HEK293T (cell line): Measurements from ENCODE around the gene SLFN14.

Experiments used
- CTCF ChIA-PET: fragments of 350-600 bp; formaldehyde crosslinking; extraction: SDS; loops from one replicate; lab custom pipeline; 2021; ENCODE audit warnings: antibody characterized with exemption, inconsistent platforms; lab: Yijun Ruan, JAX
- POLR2A ChIA-PET: fragments of 350-600 bp; formaldehyde crosslinking; extraction: SDS; loops from one replicate; lab custom pipeline; 2020; ENCODE audit warnings: antibody characterized with exemption, inconsistent platforms; lab: Yijun Ruan, JAX
- DNase-seq: peaks from one replicate; pipeline ENCODE4 v3.0.0; 2012; ENCODE audit warnings: mixed read lengths; ENCODE audit errors: extremely low spot score
- ARNT ChIP-seq: fragments of 450-650 bp; IDR thresholded peaks from 2 replicates; pipeline ENCODE4 v1.6.1; 2017; ENCODE audit warnings: mild to moderate bottlenecking
- BHLHE40 ChIP-seq: fragments of 450-650 bp; IDR thresholded peaks from 2 replicates; pipeline ENCODE4 v1.6.1; 2016; ENCODE audit warnings: mild to moderate bottlenecking, moderate library complexity, borderline replicate concordance
- CTBP1 ChIP-seq: fragments of 450-650 bp; IDR thresholded peaks from 2 replicates; pipeline ENCODE4 v1.6.1; 2016; ENCODE audit warnings: borderline replicate concordance
- ELF4 ChIP-seq: fragments of 450-650 bp; IDR thresholded peaks from 2 replicates; pipeline ENCODE4 v1.6.1; 2017; ENCODE audit warnings: antibody characterized with exemption
- FOXA1 ChIP-seq: fragments of 450-650 bp; IDR thresholded peaks from 2 replicates; pipeline ENCODE4 v1.6.1; 2016; ENCODE audit warnings: mild to moderate bottlenecking
- FOXK2 ChIP-seq: fragments of 450-650 bp; IDR thresholded peaks from 2 replicates; pipeline ENCODE4 v1.6.1; 2016; ENCODE audit warnings: mild to moderate bottlenecking
- FOXM1 ChIP-seq: fragments of 450-650 bp; IDR thresholded peaks from 2 replicates; pipeline ENCODE4 v1.6.1; 2017; ENCODE audit warnings: mild to moderate bottlenecking, borderline replicate concordance
- HDGF ChIP-seq: fragments of 450-650 bp; IDR thresholded peaks from 2 replicates; pipeline ENCODE4 v1.6.1; 2017; ENCODE audit warnings: antibody characterized with exemption, borderline replicate concordance
- L3MBTL2 ChIP-seq: fragments of 450-650 bp; conservative IDR thresholded peaks from 2 replicates; pipeline ENCODE4 v1.6.1; 2016; ENCODE audit warnings: mild to moderate bottlenecking
- LEF1 ChIP-seq: fragments of 450-650 bp; IDR thresholded peaks from 2 replicates; pipeline ENCODE4 v1.6.1; 2017; ENCODE audit warnings: mild to moderate bottlenecking, borderline replicate concordance
- NFRKB ChIP-seq: fragments of 450-650 bp; IDR thresholded peaks from 2 replicates; pipeline ENCODE4 v1.6.1; 2016; ENCODE audit warnings: mild to moderate bottlenecking, moderate library complexity
- SP1 ChIP-seq: fragments of 450-650 bp; IDR thresholded peaks from 2 replicates; pipeline ENCODE4 v1.6.1; 2017
- SUZ12 ChIP-seq: fragments of 450-650 bp; IDR thresholded peaks from 2 replicates; pipeline ENCODE4 v1.6.1; 2016; ENCODE audit warnings: mild to moderate bottlenecking
- TARDBP ChIP-seq: fragments of 450-650 bp; IDR thresholded peaks from 2 replicates; pipeline ENCODE4 v1.6.1; 2016
- ZNF384 ChIP-seq: fragments of 450-650 bp; IDR thresholded peaks from 2 replicates; pipeline ENCODE4 v1.6.1; 2016
- TF ChIP-seq, protein P1 (sequence below): fragments of 450-650 bp; IDR thresholded peaks from 2 replicates; pipeline ENCODE4 v1.6.1; 2016

SLFN14 gene

DNA sequence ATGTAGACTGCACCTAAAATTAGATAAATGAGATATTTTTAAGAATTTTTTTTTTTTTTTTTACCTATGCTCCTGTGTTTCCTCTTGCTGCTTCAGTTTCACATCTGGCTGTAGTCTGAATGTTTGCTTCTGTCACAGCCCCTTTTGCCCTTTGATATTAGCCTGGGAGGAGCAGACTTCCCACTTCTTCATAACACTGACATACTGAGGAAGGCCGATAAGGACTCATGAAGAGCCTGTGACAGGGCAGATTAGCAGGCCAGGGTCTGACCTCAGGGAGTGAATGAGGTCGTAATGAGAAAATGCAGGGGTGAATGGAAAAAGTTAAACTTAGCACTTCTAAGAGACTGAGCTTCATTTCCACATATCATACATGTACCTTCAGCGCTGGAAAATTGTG, at the start of gene SLFN14:
SLFN14 (minus strand) TSS at position 117 of the 400 bp plus-strand sequence. CDS start 2,757 bp downstream, outside the sequence.
- POLR2A ChIA-PET: interaction anchor here (3.0 kb wide), 1 partner anchor 17 kb away, joined by 23 read pairs; the partner anchor contains the start of gene PEX12

DNA sequence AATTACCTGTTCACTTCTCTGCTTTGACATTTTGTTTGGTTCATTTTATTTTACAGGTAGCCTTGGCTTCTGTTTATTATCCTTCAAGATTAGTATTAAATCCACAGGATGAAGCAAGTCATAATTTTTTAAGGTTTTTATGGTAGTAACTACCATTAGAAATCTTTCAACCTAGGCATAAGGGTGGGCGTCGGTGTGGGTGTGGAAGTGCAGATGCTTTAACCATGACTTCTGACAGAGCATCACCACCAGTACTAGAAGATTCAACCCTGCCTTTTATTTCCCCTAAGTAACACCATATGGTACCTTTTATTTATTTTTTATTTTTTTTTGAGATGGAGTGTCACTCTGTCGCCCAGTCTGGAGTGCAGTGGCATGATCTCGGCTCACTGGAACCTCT, 49.2 kb upstream of the SLFN14 start:
- ChIA-PET CTCF (no interaction called here), POLR2A (no interaction called here)
- no peak for DNase-seq
- no peak for TF ChIP-seq FOXK2
- TF ChIP-seq, protein P1, sequence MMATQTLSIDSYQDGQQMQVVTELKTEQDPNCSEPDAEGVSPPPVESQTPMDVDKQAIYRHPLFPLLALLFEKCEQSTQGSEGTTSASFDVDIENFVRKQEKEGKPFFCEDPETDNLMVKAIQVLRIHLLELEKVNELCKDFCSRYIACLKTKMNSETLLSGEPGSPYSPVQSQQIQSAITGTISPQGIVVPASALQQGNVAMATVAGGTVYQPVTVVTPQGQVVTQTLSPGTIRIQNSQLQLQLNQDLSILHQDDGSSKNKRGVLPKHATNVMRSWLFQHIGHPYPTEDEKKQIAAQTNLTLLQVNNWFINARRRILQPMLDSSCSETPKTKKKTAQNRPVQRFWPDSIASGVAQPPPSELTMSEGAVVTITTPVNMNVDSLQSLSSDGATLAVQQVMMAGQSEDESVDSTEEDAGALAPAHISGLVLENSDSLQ: no peak
- no peak for TF ChIP-seq L3MBTL2
- TF ChIP-seq SUZ12: no peak
- no peak for TF ChIP-seq BHLHE40
- TF ChIP-seq ZNF384: no peak

More for the DNA sequence above, at the start of gene SLFN14:
- no peak for DNase-seq
- CTCF ChIA-PET: no interaction called here
- TF ChIP-seq ELF4 (no peak), L3MBTL2 (no peak), BHLHE40 (no peak), ARNT (no peak), FOXA1 (no peak), HDGF (no peak), LEF1 (no peak), ZNF384 (no peak), CTBP1 (no peak), FOXM1 (no peak), NFRKB (no peak), FOXK2 (no peak), TARDBP (no peak), SUZ12 (no peak)
- TF ChIP-seq, protein P1: no peak

DNA sequence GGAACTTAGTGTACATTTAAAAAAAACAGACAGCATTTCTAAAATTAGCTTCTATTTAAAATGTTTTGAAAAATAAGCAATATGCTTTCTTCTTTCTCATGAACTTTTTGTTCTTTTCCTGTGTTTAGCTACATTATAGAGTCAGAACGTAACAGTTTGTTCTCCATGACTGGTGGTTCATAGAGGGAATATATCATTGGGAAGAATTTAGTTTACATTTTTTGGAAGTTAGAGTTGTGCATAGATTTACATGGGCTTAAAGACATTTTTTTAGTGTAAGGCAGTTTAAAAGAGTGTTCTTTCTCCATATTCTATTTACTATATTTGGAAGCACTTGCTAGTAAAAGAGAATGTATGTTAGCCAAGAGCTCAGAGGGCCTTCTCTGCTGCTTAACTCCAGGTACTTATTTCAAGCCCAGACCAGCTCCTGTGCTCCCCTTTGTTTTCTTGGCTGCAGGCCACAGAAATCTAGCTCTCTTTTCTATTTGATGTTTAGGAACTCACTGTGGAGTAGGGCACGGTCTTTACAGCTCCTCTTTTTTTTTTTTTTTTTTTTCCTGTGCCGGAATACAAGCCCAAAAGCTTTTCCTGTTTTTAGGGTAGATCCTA, 46.7 kb upstream of the SLFN14 start:
- DNase-seq: no peak
- TF ChIP-seq NFRKB: no peak
- TF ChIP-seq SUZ12: no peak
- ChIA-PET POLR2A (interaction anchor here (0.8 kb wide), 1 partner anchor 201 kb away, joined by 4 read pairs; no protein-coding TSS in a partner anchor), CTCF (interaction anchor here (0.6 to 1.6 kb wide), 3 partner anchors 140 to 583 kb away, joined by 3 to 5 read pairs (median 3); no protein-coding TSS in a partner anchor)

DNA sequence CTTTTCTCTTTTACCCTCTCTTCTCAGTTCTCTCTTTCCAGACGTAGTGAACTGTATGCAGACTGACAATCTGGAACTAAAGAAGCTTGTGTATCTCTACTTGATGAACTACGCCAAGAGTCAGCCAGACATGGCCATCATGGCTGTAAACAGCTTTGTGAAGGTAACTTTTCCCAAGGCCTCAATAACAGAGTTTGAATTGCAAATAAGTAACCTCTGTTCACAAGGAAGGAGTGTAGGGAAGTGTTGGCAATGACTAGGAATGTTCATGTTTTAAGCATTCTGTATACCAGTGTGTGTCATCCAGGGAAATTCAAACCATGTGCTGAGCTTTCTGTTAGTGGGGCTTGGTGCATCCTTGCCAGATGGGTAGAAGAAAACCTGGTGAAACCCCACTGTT, 45.1 kb upstream of the SLFN14 start:
- TF ChIP-seq, protein P1: no peak
- no peak for TF ChIP-seq LEF1
- TF ChIP-seq ELF4: no peak
- no peak for TF ChIP-seq SP1
- POLR2A ChIA-PET: interaction anchor here (1.1 kb wide), 1 partner anchor 27 kb away, joined by 3 read pairs; the partner anchor contains the start of gene PEX12
- CTCF ChIA-PET: no interaction called here
- DNase-seq: no peak

DNA sequence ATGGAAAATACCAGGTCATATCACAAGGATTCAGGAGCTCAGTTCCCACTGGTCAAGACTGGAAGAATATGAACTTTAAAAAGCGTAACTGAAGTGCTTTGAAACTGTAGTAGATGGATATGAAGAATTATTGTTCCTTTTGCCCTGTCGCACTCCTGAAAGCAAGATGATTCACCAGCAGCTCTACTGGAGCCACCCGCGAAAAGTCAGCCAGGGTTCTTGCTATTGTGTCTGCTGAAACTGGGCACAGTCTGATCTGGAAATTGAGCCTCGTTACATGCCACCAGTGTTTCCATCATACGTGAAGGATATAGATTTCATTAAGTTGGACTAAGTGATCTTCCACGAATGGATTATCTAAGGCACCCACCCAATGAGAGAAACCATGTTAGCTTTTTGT, 43.1 kb upstream of the SLFN14 start:
- TF ChIP-seq NFRKB (no peak), LEF1 (no peak), SUZ12 (no peak), L3MBTL2 (no peak), ELF4 (no peak), FOXK2 (no peak), FOXM1 (no peak), FOXA1 (no peak), HDGF (no peak), TARDBP (no peak), BHLHE40 (no peak), CTBP1 (no peak)
- TF ChIP-seq, protein P1: no peak
- no peak for DNase-seq
- CTCF ChIA-PET: no interaction called here
- POLR2A ChIA-PET: interaction anchor here (1.2 to 1.9 kb wide), 2 partner anchors 17 to 26 kb away, joined by 3 to 8 read pairs; partner anchors contain the start of genes AP2B1 and PEX12

DNA sequence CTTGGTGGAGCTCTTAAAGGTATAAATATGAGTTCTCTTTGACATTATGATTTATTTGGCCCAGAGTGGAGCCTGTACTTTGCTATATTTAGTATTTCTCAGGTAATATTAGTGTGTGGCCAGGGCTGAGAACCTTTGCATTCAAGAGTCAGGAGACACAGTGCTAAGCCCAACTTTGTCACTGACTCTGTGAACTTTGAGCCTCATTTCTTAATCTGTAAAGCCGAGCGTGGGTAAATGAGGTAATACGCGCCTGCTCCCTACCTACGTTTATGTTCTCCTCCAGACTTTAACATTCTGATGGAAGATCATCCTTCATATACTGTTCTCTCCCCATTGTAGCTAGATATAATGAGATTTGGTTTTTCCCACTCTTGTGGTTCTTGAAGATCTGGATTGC, 37.0 kb upstream of the SLFN14 start:
- no peak for DNase-seq
- POLR2A ChIA-PET: interaction anchor here (1.7 kb wide), 1 partner anchor 19 kb away, joined by 4 read pairs; the partner anchor contains the start of gene PEX12
- TF ChIP-seq L3MBTL2: no peak
- no peak for TF ChIP-seq FOXK2
- TF ChIP-seq NFRKB: no peak
- no peak for TF ChIP-seq LEF1
- no peak for TF ChIP-seq TARDBP
- TF ChIP-seq SUZ12: no peak
- TF ChIP-seq FOXM1: no peak
- no peak for TF ChIP-seq ELF4
- TF ChIP-seq ARNT: no peak
- no peak for TF ChIP-seq SP1
- TF ChIP-seq, protein P1: no peak
- CTCF ChIA-PET: no interaction called here
